Fibroblast of mammary gland (primary cell): ENCODE data around the gene BPHL.
"Not testable (repeated sequence)": the region's sequence is repeated elsewhere in the genome, so short reads cannot be mapped to it uniquely, and the experiment has no call there.

ENCODE experiments used
- DNase-seq: peaks from one replicate; pipeline ENCODE4 v3.0.0-alpha.2; 2010; ENCODE audit warnings: low read depth
- H3K4me3 ChIP-seq: 2 replicates; pipeline ENCODE4 v1.5.1; 2011; ENCODE audit warnings: low read depth, mild to moderate bottlenecking, low read length, moderate library complexity; ENCODE audit not compliant: control insufficient read depth
- TF ChIP-seq, protein P1 (sequence below): conservative IDR thresholded peaks from 2 replicates; pipeline ENCODE4 v1.5.1; 2011; ENCODE audit warnings: low read depth, low read length, inconsistent platforms; ENCODE audit not compliant: control insufficient read depth, insufficient read depth

Gene BPHL

GRCh38 chr6:3188262-3188661 is 69.8 kb downstream of the BPHL start:
- H3K4me3 ChIP-seq, result no peak overlapping the region
- TF ChIP-seq, protein P1, sequence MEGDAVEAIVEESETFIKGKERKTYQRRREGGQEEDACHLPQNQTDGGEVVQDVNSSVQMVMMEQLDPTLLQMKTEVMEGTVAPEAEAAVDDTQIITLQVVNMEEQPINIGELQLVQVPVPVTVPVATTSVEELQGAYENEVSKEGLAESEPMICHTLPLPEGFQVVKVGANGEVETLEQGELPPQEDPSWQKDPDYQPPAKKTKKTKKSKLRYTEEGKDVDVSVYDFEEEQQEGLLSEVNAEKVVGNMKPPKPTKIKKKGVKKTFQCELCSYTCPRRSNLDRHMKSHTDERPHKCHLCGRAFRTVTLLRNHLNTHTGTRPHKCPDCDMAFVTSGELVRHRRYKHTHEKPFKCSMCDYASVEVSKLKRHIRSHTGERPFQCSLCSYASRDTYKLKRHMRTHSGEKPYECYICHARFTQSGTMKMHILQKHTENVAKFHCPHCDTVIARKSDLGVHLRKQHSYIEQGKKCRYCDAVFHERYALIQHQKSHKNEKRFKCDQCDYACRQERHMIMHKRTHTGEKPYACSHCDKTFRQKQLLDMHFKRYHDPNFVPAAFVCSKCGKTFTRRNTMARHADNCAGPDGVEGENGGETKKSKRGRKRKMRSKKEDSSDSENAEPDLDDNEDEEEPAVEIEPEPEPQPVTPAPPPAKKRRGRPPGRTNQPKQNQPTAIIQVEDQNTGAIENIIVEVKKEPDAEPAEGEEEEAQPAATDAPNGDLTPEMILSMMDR, result no peak
- DNase-seq, result no peak

- DNase-seq, H3K4me3 ChIP-seq: not testable (repeated sequence)
Measured at GRCh38 chr6:3189192-3189591, 70.7 kb downstream of the BPHL start.

DNA sequence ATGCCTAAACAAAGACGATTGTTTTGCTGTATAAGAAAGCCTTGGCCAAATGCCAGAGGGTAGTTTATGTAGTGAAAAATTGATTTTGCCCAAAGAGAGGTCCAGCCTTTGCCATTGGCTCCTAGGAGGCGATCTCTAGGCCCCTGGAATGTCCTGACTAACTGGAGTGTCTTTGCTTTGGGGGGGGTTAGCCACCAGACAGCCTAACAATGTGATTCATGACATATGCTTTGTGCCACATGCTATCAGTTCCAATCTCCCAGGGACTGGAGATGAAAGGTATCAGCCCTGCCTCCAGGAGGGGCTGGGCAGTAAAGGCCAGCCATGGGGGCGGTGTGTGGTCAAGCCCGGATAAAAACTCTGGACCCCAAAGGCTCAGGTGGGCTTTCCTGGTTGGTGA is 71.5 kb downstream of the BPHL start:
- H3K4me3 ChIP-seq, result no peak overlapping the region
- DNase-seq, result no peak
- TF ChIP-seq, protein P1, result no peak

DNA sequence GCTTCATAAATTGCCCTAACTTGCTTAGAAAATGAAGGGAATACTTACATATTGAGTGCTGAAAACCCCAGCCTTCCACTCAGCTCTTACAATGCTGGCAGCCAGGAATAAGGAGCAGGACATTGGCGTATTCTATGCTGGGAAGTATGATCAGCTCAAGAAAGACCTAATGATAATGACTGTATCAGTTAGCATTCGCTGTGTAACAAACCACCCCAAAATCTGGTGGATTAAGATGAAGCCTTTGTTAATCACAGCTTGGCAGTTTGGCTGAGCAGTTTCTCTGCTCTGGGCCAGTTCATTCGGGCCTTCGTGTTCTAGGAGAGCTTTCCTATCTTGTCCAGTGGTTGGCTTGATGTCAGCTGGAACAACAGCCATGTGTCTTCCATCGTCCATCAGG is 72.3 kb downstream of the BPHL start:
- no peak for DNase-seq
- no peak overlapping the region for H3K4me3 ChIP-seq
- TF ChIP-seq, protein P1, result no peak

DNA sequence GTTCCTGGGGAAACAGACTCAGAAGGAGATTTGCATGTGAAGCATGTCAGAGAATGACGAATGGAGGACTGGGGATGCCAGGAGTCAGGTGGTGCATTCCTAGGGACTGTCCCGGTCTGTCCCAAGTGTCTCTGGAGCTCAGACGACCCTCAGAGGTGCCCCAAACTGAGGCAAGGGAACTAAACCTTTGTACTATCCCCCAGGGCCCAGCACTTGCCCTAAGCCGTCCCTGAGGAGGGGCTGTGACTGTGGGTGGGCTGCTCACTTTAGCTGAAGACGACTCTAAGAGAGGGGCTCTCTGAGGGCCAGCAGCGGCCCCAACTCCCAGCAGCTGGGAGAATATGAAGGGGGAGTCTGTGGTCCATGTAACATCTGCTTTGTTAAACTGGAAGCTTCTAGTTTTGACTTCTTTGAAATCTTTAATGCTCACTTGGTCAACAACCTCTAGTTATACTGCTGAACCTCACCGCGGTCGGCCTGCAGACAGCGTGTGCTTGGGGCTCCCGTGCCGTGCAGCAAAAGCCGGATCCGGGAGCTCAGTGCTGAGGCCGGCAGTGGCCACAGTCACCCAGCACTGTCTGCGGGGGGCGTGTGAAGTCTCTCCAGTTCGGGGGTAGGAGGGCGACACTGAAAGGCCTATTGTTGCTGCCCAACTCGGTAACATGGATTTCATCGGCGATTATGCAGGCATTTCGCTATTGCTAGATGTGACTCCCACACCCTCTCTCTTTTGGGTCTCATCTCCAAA is 74.8 kb downstream of the BPHL start:
- no peak overlapping the region for H3K4me3 ChIP-seq
- TF ChIP-seq, protein P1, result no peak
- DNase-seq, result no peak

DNA sequence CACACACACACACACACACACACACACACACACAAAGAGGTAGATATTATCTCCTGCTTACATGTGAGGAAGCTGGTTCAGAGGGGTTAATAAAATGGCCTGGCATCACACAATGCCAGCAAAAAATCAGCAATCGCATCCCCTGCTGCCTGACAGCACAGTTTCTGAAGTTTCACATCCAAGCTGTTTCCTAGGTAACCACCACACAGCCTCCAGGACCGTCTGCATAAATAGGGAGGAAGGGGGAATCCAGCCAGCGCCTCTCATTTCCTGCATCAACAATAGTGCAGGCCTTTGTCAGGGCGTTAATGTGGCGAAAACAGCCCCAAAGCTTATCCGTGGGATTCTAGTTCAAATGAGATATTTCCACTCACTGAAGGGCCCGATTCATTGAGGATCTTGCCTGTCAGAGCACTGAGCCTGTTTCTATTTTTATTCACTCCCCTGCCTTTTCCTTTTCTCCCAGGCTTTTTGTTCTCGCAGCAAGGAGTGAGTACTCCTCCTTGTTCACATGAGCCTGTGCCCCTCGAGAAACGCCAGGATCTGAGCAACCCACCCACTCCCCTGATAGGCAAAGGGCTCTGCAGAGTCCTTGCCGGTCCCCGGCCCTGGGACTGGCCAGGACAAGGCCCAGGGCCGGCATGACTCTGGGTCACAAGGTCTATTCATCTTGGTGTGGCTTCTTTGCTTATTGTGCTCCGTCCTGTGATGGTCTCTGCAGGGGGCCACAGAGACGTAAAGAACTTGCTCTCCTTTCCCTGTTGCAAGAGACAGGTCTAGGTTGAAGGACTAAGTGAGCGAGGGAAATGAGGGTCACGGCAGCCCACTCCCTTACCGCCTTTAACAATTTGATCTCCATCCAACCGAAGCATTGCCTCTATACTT is 76.3 kb downstream of the BPHL start:
- TF ChIP-seq, protein P1, result no peak
- DNase-seq, result peak; percentile 11
- H3K4me3 ChIP-seq, result no peak overlapping the region

DNA sequence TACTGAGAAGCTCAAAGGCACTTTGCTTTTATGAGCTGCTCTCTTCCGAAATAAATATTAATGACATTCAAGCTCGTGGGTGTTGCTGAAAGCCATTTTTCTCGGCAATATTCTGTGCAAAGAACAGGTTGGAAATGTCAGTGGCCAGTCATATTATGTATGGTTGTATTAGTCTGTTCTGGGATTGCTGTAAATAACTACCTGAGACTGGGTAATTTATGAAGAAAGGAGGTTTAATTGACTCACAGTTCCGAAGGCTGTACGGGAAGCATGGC is 76.8 kb downstream of the BPHL start:
- no peak overlapping the region for H3K4me3 ChIP-seq
- DNase-seq, result no peak
- TF ChIP-seq, protein P1, result no peak
